HG03095 (cell line): ENCODE measurements around the gene RSAD2.

Source experiments
- ATAC-seq: cut with Tn5 transposase; IDR thresholded peaks from one replicate; pipeline ENCODE4 v1.9.1; 2021; ENCODE audit warnings: moderate library complexity; ENCODE audit not compliant: unreplicated experiment

The RSAD2 gene

GRCh38 chr2:6864231-6864754 lies 13.3 kb upstream of the RSAD2 start:
- no peak for ATAC-seq

- ATAC-seq: peak; percentile 19
Measured at GRCh38 chr2:6864923-6865345, 12.6 kb upstream of the RSAD2 start.

- ATAC-seq: peak; percentile 76
Measured at GRCh38 chr2:6865346-6866274, 12.0 kb upstream of the RSAD2 start, which contains the start of gene CMPK2. TSS of gene CMPK2 (minus strand) at chr2:6865907. CDS start at chr2:6865696, 211 bp downstream.

GRCh38 chr2:6866275-6866671 lies 11.3 kb upstream of the RSAD2 start:
- peak; percentile 35 for ATAC-seq

GRCh38 chr2:6866982-6867381 lies 10.6 kb upstream of the RSAD2 start:
- no peak for ATAC-seq

- ATAC-seq: peak; percentile 65
Measured at GRCh38 chr2:6872394-6872793, 5.2 kb upstream of the RSAD2 start.

GRCh38 chr2:6874032-6874431 lies 3.5 kb upstream of the RSAD2 start:
- ATAC-seq: no peak

GRCh38 chr2:6876309-6876708 lies 1.3 kb upstream of the RSAD2 start:
- no peak for ATAC-seq

- no peak for ATAC-seq
Measured at GRCh38 chr2:6878549-6878948, 972 bp downstream of the RSAD2 start.

- ATAC-seq: no peak
Measured at GRCh38 chr2:6879011-6879410, 1.4 kb downstream of the RSAD2 start.

- no peak for ATAC-seq
Measured at GRCh38 chr2:6880200-6880733, 2.7 kb downstream of the RSAD2 start.

- no peak for ATAC-seq
Measured at GRCh38 chr2:6881046-6881445, 3.5 kb downstream of the RSAD2 start.

- no peak for ATAC-seq
Measured at GRCh38 chr2:6881516-6881915, 3.9 kb downstream of the RSAD2 start.

- ATAC-seq: no peak
Measured at GRCh38 chr2:6883448-6884122, 6.0 kb downstream of the RSAD2 start.

GRCh38 chr2:6885551-6885950 lies 8.0 kb downstream of the RSAD2 start:
- ATAC-seq: no peak

GRCh38 chr2:6885968-6886367 lies 8.4 kb downstream of the RSAD2 start:
- ATAC-seq: no peak

GRCh38 chr2:6887751-6888192 lies 10.2 kb downstream of the RSAD2 start:
- ATAC-seq: no peak

- no peak for ATAC-seq
Measured at GRCh38 chr2:6888724-6889123, 11.1 kb downstream of the RSAD2 start.

- no peak for ATAC-seq
Measured at GRCh38 chr2:6893876-6894482, 16.4 kb downstream of the RSAD2 start.

- no peak for ATAC-seq
Measured at GRCh38 chr2:6896930-6897759, 19.6 kb downstream of the RSAD2 start.
